ENCODE measurements around the gene RIPOR2. TPM values are rescaled to one million over a fixed set of nuclear protein-coding genes. Genes with fewer than 3 reads are reported as not detected.
A peak's percentile ranks its signal among the peaks of the same experiment; 100 is the strongest.
"Not testable (repeated sequence)": the region's sequence is repeated elsewhere in the genome, so short reads cannot be mapped to it uniquely, and the experiment has no call there.

RIPOR2 gene
- total and polyA plus RNA-seq, 2 of the 13 experiments (the other 11 are each of a cell fraction or from before 2014, with no cell fraction given), result 0.02 to 0.05 TPM

- H3K9ac ChIP-seq (ENCODE audit: insufficient read depth, low read depth, low read length), result no peak overlapping the region
- H3K9me3 ChIP-seq (ENCODE audit: low read length), result peaks cover under 1% of the 10 kb centered on the region; the same call in 1 of the 2 replicates
- POLR2A ChIA-PET, result no interaction called here
- BruUV-seq (replicated peaks), result no TSS peak
- H3K4me2 ChIP-seq (ENCODE audit: low read depth, low read length), result no peak overlapping the region
- no peak for FAIRE-seq
- H3K36me3 ChIP-seq (replicated peaks in 1 of 2; ENCODE audit: control insufficient read depth in 1 of 2, insufficient read depth in 2 of 2, low read length in 2 of 2), result no peaks in the 10 kb centered on the region
- no peak for TF ChIP-seq TFDP2 (CRISPR knock-in tag; IDR thresholded peaks at IDR 0.05)
- TF ChIP-seq CEBPB (IDR thresholded peaks at IDR 0.05; ENCODE audit: borderline replicate concordance, low read depth, low read length), result peak; percentile 50; the same call in 1 of the 2 replicates
- CTCF ChIA-PET (ENCODE audit: low intra/inter-chr PET ratio, low total read pairs), result no interaction called here
- H2AFZ ChIP-seq (ENCODE audit: low read length), result no peak overlapping the region
- WGBS (ENCODE audit: low lambda C conversion rate), result 16% methylated on average over 3 of the region's 3 CpGs
- H3K27ac ChIP-seq (ENCODE audit: extremely low read length, insufficient read depth, low read length), result no peak overlapping the region
- no peak for ATAC-seq
- H3K27me3 ChIP-seq (ENCODE audit: control insufficient read depth in 1 of 2, insufficient read depth in 2 of 2, low read length in 2 of 2), result peaks cover 2 to 36% of the 10 kb centered on the region in 2 experiments; a peak in 4 of 5 replicates
- in situ Hi-C loops (cut with HindIII; ENCODE audit: extremely low pct_ligation_motif_present, low pct_unique_long_range_greater_than_20kb) (no loop called here), intact Hi-C loops (cut with micrococcal nuclease; ENCODE audit: unreplicated experiment) (no loop called here)
- no peaks in the 10 kb centered on the region for H4K20me1 ChIP-seq (ENCODE audit: insufficient read depth, low read length)
- H3K79me2 ChIP-seq (ENCODE audit: insufficient read depth, low read length), result no peaks in the 10 kb centered on the region
- H3K4me3 ChIP-seq (replicated peaks in 1 of 3; ENCODE audit: insufficient read depth in 1 of 3, low read depth in 2 of 3, low read length in 3 of 3), result no peak overlapping the region
- H3K4me1 ChIP-seq (ENCODE audit: insufficient read depth, low read length), result no peaks in the 10 kb centered on the region
- DNase-seq (ENCODE audit: low spot score), result no peak
These were observed 14.6 kb upstream of the RIPOR2 start for GRCh38 chr6:24950218-24950941.

- POLR2A ChIA-PET, result no interaction called here
- H3K27ac ChIP-seq (ENCODE audit: extremely low read length, insufficient read depth, low read length), result no peak overlapping the region
- no peaks in the 10 kb centered on the region for H4K20me1 ChIP-seq (ENCODE audit: insufficient read depth, low read length)
- ATAC-seq (no peak), FAIRE-seq (no peak), DNase-seq (ENCODE audit: low spot score) (no peak)
- no peaks in the 10 kb centered on the region for H3K4me1 ChIP-seq (ENCODE audit: insufficient read depth, low read length)
- no peak overlapping the region for H3K4me3 ChIP-seq (replicated peaks in 1 of 3; ENCODE audit: insufficient read depth in 1 of 3, low read depth in 2 of 3, low read length in 3 of 3)
- WGBS (ENCODE audit: low lambda C conversion rate), result 6% methylated on average over 8 of the region's 8 CpGs
- TF ChIP-seq MAF1 (CRISPR knock-in tag; IDR thresholded peaks at IDR 0.05; ENCODE audit: borderline replicate concordance), result no peak
- intact Hi-C loops (cut with micrococcal nuclease; ENCODE audit: unreplicated experiment) (no loop called here), in situ Hi-C loops (cut with HindIII; ENCODE audit: extremely low pct_ligation_motif_present, low pct_unique_long_range_greater_than_20kb) (no loop called here)
- BruUV-seq (replicated peaks), result no TSS peak
- H3K4me2 ChIP-seq (ENCODE audit: low read depth, low read length), result no peak overlapping the region
- peaks cover 12% of the 10 kb centered on the region; the same call in 1 of the 2 replicates for H3K9me3 ChIP-seq (ENCODE audit: low read length)
- no peak overlapping the region for H3K9ac ChIP-seq (ENCODE audit: insufficient read depth, low read depth, low read length)
- peaks cover 2 to 36% of the 10 kb centered on the region in 2 experiments; a peak in 4 of 5 replicates for H3K27me3 ChIP-seq (ENCODE audit: control insufficient read depth in 1 of 2, insufficient read depth in 2 of 2, low read length in 2 of 2)
- no peaks in the 10 kb centered on the region for H3K79me2 ChIP-seq (ENCODE audit: insufficient read depth, low read length)
- CTCF ChIA-PET (ENCODE audit: low intra/inter-chr PET ratio, low total read pairs), result no interaction called here
- no peak overlapping the region for H2AFZ ChIP-seq (ENCODE audit: low read length)
- no peaks in the 10 kb centered on the region for H3K36me3 ChIP-seq (replicated peaks in 1 of 2; ENCODE audit: control insufficient read depth in 1 of 2, insufficient read depth in 2 of 2, low read length in 2 of 2)
These were observed 13.3 kb upstream of the RIPOR2 start for GRCh38 chr6:24949020-24949569.

GRCh38 chr6:24948261-24948660, 12.5 kb upstream of the RIPOR2 start:
- in situ Hi-C loops (cut with HindIII; ENCODE audit: extremely low pct_ligation_motif_present, low pct_unique_long_range_greater_than_20kb); BruUV-seq (replicated peaks): not testable (repeated sequence)
- WGBS (ENCODE audit: low lambda C conversion rate), result 54% methylated on average over 7 of the region's 7 CpGs

More at GRCh38 chr6:24948261-24948660, 12.5 kb upstream of the RIPOR2 start:
- H3K27ac ChIP-seq (ENCODE audit: extremely low read length, insufficient read depth, low read length); CTCF ChIA-PET (ENCODE audit: low intra/inter-chr PET ratio, low total read pairs); H3K4me2 ChIP-seq (ENCODE audit: low read depth, low read length); H3K79me2 ChIP-seq (ENCODE audit: insufficient read depth, low read length); H3K9ac ChIP-seq (ENCODE audit: insufficient read depth, low read depth, low read length); H2AFZ ChIP-seq (ENCODE audit: low read length); H3K4me1 ChIP-seq (ENCODE audit: insufficient read depth, low read length); H3K36me3 ChIP-seq (replicated peaks in 1 of 2; ENCODE audit: control insufficient read depth in 1 of 2, insufficient read depth in 2 of 2, low read length in 2 of 2); POLR2A ChIA-PET; H3K4me3 ChIP-seq (replicated peaks in 1 of 3; ENCODE audit: insufficient read depth in 1 of 3, low read depth in 2 of 3, low read length in 3 of 3); H4K20me1 ChIP-seq (ENCODE audit: insufficient read depth, low read length); DNase-seq (ENCODE audit: low spot score); ATAC-seq; FAIRE-seq; intact Hi-C loops (cut with micrococcal nuclease; ENCODE audit: unreplicated experiment): not testable (repeated sequence)
- H3K9me3 ChIP-seq (ENCODE audit: low read length), result peaks cover 15% of the 10 kb centered on the region; the same call in 1 of the 2 replicates
- peaks cover 2 to 36% of the 10 kb centered on the region in 2 experiments; a peak in 4 of 5 replicates for H3K27me3 ChIP-seq (ENCODE audit: control insufficient read depth in 1 of 2, insufficient read depth in 2 of 2, low read length in 2 of 2)
